Activated T-helper 2 cell treated with anti-CD3 and anti-CD28 coated beads, Interferon-gamma antibody, Interleukin-2, Interleukin-4, amounts not matched to agents 10 μg/mL and 5 μg/mL and 100 μg/mL, durations not matched to agents 14 hours and 24 hours and 36 hours (primary cell): Measurements from ENCODE around the gene ADGRG1. TPM values are rescaled to one million over a fixed set of nuclear protein-coding genes. Genes with fewer than 3 reads are reported as not detected.

ENCODE experiments used
- DNase-seq: peaks from one replicate; pipeline ENCODE4 v3.0.0; 2021; ENCODE audit warnings: low spot score
- H3K27ac Mint-ChIP-seq: one replicate; pipeline ENCODE4 v1.8.0; 2021; ENCODE audit warnings: mixed read lengths
- H3K27me3 Mint-ChIP-seq: one replicate; pipeline ENCODE4 v1.8.0; 2021; ENCODE audit warnings: low read depth, mixed read lengths
- H3K36me3 Mint-ChIP-seq: one replicate; pipeline ENCODE4 v1.8.0; 2021; ENCODE audit warnings: low read depth, mixed read lengths
- H3K4me1 Mint-ChIP-seq: one replicate; pipeline ENCODE4 v1.8.0; 2021; ENCODE audit warnings: low read depth, mixed read lengths
- H3K4me3 Mint-ChIP-seq: one replicate; pipeline ENCODE4 v1.8.0; 2021; ENCODE audit warnings: low read depth, mild to moderate bottlenecking, moderate library complexity, mixed read lengths
- H3K9me3 Mint-ChIP-seq: one replicate; pipeline ENCODE4 v1.8.0; 2021; ENCODE audit warnings: mixed read lengths
- intact Hi-C: fragments of 100-400 bp; cut with micrococcal nuclease; formaldehyde crosslinking; loops from one replicate; pipeline ENCODE4 v1.15.1; 2023
- total RNA-seq: library from RNA; stranded (reverse); gene quantifications from 2 replicates; pipeline ENCODE4 v1.2.3, GENCODE V29; 2022

The ADGRG1 gene
- total RNA-seq, 1 donor from 2014 or later = 1.8 TPM

DNA sequence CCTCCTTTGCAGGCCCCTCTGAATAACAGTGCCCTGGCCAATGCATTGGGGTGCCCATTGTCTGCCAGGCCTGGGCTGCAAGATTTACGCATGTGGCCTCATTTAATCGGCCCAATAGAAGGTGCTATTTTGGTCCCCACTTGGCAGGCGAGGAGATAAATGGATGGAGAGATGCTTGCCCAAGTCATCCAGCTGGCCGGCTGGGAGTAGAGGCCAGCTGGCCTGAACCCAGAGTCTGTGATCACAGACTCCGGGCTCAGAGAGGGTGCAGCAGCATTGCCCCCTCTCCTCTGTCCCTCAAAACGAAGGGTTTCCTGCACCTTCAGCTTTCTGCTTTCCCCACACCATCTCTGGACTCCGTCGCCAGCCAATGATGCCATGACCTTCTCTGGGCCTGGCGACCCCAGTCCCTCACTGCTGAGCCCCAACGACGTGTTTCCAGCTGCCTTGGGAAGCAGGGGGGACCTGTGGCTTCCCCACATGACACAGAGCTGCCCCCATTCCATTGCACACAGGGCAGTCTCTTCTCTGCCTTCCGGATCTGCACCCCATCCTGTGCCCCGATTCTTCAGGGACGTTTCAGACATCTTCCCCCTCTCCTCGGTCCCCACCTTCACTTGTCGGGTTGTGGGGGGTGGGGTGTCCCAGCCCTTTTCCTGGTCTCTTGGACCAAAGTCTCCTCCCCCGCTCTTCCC is 3.5 kb upstream of the ADGRG1 start:
- intact Hi-C loops = loop anchor here (5.0 kb wide), 1 partner anchor 33 kb away; no protein-coding TSS in a partner anchor
- H3K27ac Mint-ChIP-seq = no peak overlapping the region
- H3K4me3 Mint-ChIP-seq = no peak overlapping the region

DNA sequence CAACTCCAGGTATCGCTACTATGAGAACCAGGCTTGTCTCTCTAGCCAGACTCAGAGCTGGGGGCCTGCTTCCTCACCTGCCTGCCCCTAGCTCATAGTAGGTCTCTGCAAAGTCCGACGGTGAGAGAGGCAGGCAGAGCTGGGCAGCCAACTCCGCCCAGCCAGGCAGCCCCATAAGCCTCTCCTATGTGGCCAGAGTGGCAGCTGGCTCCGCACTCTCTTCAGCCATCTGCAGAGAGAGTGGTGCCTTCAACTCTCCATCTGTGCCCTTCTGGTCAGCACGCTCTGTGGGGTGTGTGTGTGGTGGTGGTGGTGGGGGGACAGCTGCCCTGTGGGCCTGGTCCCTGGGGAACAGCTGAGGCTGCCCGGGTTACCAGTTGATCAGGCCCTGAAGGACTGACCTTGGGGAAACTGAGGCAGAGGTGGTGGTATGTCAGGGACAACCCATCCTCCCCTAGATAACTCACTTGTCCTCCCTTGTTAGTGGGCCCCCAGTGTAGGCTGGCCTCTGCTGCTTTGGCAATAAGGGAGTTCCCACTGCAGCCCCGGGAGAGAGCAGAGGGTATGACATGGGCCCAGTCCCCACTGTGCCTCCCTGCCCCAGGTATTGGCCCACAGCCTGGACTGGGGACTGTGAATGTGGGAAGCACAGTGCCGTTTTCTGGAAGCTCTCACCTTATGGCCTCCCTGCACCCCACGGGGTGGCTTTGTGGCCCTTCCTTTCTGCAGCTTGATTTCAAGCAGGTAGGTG is 1.8 kb upstream of the ADGRG1 start:
- no peak for DNase-seq
- Mint-ChIP-seq H3K27me3 (peaks cover 30% of the 10 kb centered on the region), H3K36me3 (no peaks in the 10 kb centered on the region), H3K4me1 (peaks cover 12% of the 10 kb centered on the region), H3K4me3 (no peak overlapping the region), H3K27ac (no peak overlapping the region), H3K9me3 (no peaks in the 10 kb centered on the region)
- intact Hi-C loops = loop anchor here (5.0 kb wide), 1 partner anchor 34 kb away; no protein-coding TSS in a partner anchor

More for the DNA sequence above, 3.5 kb upstream of the ADGRG1 start:
- Mint-ChIP-seq H3K27me3 (peaks cover 23% of the 10 kb centered on the region), H3K9me3 (no peaks in the 10 kb centered on the region), H3K4me1 (peaks cover 10% of the 10 kb centered on the region), H3K36me3 (no peaks in the 10 kb centered on the region)
- DNase-seq = no peak

DNA sequence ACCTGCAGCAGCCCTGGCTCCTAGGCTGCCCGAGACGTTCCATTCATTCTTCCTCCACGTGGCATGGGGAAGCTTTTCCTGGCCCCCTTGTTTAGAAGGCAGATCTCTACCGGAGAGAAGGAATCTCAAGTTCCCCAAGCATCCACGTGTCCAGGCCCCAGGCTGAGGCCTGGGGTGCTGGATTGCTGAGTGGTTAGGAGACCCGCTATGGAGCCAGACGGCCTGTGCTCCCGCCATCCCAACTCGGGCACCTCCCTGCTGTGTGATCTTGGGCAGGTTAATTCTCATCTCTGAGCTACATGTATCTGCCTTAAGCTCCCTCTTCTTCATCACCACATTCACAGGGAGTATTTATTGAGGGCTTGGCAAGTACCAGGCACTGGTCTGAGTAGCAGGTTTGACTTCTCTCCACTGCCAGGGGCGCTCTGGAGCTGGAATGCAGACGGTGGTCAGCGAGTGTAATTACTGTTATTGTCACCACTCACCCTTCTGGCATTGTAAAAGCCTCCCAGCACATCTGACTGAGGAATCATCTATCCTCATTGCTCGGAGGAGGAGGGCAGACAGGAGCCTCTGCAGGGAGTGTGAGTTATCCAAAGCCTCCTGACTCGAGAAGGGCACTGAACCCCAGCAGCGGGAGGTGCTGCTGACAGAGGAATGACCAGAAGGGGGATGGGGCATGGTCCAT is 1.1 kb upstream of the ADGRG1 start:
- H3K4me3 Mint-ChIP-seq = no peak overlapping the region
- H3K27ac Mint-ChIP-seq = no peak overlapping the region
- intact Hi-C loops = loop anchor here (5.0 kb wide), 1 partner anchor 35 kb away; no protein-coding TSS in a partner anchor
- H3K36me3 Mint-ChIP-seq = no peaks in the 10 kb centered on the region
- no peaks in the 10 kb centered on the region for H3K9me3 Mint-ChIP-seq
- H3K4me1 Mint-ChIP-seq = peaks cover 12% of the 10 kb centered on the region
- DNase-seq = no peak
- peaks cover 30% of the 10 kb centered on the region for H3K27me3 Mint-ChIP-seq

DNA sequence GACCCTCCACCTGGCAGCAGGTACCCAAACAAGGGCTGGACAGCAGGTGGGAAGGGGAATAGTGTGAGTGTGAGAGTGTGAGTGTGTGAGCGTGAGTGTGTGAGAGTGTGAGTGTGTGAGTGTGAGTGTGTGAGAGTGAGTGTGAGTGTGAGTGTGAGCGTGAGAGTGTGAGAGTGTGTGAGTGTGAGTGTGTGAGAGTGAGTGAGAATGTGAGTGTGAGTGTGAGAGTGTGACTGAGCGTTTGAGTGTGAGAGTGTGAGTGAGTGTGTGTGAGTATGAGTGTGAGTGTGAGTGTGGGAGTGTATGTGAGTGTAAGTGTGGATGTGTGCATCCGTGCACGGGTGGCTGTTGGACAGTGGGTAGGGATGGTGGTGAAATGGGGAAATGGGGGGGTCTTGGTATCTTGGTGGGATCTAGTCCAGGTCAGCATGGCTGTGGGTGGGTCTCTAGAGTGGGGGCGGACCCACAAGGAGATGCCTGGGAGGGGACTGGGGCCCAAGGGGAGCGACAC is 408 bp downstream of the ADGRG1 start:
- Mint-ChIP-seq H3K27me3 (peaks cover 30% of the 10 kb centered on the region), H3K4me1 (peaks cover 12% of the 10 kb centered on the region), H3K36me3 (no peaks in the 10 kb centered on the region), H3K4me3 (peak overlapping the region; percentile 62), H3K27ac (peak overlapping the region; percentile 68), H3K9me3 (no peaks in the 10 kb centered on the region)
- intact Hi-C loops = loop anchor here (1.0 to 5.0 kb wide), 2 partner anchors 27 to 37 kb away; no protein-coding TSS in a partner anchor
- no peak for DNase-seq

DNA sequence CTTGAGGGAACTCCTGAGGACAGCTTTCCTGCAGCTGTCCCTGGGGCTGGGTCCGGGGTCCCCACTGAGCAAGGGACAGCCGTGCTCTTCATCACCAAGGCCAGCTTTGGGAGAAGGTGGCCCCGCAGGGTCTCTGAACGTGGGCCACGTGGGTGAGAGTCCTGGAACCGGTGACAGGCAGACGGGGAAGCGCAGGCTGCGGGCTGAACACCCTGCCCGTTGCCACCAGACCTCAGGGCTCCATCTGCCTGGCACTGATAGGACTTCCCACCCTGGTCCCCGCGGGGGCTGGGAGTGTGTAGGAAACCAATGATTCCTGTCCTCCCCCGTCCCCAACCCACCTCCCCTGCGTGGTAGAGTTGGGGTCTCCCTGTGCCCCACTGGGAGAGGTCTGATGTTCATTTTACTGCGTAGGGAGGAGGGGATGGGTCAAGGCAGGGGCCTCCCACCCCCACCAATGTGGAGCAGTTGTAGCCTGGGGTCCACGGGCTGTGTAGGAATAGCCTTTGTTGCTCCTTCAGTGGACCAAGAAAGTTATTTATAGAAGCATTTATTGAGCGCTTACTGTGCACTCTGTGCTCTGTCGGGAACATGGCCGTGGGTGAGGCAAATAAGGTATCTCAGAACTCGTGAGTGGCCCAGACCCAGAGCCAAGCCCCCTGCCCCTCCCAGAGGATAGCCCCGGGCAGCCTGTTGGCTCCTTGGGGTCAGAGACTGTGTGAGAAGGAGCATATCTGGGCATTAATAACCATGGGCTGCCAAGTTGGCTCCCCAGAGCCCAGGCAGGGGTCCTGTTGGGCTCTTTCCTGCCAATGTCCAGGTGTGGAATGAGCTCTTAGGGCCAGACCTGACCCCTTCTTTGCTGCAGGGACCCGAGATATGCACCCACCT is 1.3 kb downstream of the ADGRG1 start:
- Mint-ChIP-seq H3K4me3 (no peak overlapping the region), H3K27me3 (peaks cover 30% of the 10 kb centered on the region), H3K36me3 (no peaks in the 10 kb centered on the region), H3K9me3 (no peaks in the 10 kb centered on the region), H3K27ac (no peak overlapping the region), H3K4me1 (peaks cover 12% of the 10 kb centered on the region)
- intact Hi-C loops = loop anchor here (5.0 kb wide), 1 partner anchor 37 kb away; no protein-coding TSS in a partner anchor
- DNase-seq = no peak

DNA sequence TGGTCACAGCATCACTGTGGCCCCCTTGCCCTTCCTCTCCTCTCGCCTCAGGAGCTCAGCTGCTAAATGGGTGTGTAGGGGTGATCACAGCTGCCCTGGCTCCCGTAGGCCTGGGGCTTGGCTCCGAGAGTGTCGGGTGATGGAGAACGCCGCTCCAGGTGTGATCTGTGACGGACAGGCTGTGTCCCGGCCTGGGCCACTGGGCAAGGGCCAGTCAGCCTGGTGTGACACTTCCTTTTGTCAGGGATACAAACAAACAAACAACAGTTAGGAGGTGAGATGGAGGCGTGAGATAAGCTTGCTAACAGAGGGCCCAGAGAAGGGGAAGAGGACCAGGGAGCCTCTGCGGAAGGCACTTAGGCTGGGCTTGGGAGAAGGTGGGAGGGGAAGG is 2.0 kb downstream of the ADGRG1 start:
- intact Hi-C loops = no loop called here
- Mint-ChIP-seq H3K36me3 (no peaks in the 10 kb centered on the region), H3K27me3 (peaks cover 27% of the 10 kb centered on the region), H3K4me3 (no peak overlapping the region), H3K27ac (peak overlapping the region; percentile 1), H3K4me1 (peaks cover 12% of the 10 kb centered on the region), H3K9me3 (no peaks in the 10 kb centered on the region)
- no peak for DNase-seq

DNA sequence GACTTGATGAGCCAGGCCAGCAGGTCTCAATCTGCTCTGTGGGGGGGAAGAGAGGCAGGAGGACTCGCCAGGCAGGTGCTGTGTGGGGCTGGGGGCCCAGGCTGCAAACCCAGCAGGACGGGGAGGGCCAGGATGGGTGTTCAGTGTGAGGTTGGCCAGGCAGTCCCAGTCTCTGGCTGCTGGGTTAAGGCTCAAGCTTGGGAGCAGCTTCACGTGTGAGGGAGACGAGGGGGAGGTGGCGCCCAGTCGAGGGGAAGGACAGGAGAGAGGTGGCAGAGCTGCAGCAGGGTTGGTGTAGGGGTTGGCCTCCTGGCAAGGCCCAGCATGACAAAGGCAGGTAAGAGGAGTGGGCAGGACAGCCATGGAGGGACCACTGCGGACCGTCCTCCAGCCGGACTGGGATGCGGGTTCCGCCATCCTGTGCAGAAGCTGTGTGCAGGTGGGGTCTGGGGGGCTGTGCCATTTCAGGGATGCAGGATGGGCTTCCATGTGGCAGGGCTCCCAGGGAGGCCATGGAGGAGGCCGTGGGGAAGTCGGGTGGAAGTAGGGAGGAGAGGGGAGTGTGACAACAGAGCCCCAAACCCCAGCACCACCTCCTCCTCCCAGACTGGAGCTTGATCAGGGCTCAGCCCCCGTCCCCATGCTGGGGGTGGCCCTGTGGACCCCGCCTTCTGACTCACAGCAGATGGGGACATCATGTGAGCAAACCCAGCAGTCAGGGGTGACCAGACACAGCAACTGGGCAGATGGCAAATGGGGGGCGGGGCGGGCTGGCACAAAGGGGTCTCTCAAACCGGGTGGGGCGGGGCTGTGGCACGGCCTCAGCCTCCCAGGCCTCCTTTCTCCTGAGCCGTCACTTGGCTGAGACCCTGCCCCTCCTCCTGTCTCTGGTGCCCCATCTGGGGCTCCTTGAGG is 2.8 kb downstream of the ADGRG1 start:
- intact Hi-C loops = no loop called here
- Mint-ChIP-seq H3K9me3 (no peaks in the 10 kb centered on the region), H3K27me3 (peaks cover 22% of the 10 kb centered on the region), H3K27ac (no peak overlapping the region), H3K4me3 (no peak overlapping the region), H3K4me1 (peaks cover 12% of the 10 kb centered on the region), H3K36me3 (no peaks in the 10 kb centered on the region)
- no peak for DNase-seq

DNA sequence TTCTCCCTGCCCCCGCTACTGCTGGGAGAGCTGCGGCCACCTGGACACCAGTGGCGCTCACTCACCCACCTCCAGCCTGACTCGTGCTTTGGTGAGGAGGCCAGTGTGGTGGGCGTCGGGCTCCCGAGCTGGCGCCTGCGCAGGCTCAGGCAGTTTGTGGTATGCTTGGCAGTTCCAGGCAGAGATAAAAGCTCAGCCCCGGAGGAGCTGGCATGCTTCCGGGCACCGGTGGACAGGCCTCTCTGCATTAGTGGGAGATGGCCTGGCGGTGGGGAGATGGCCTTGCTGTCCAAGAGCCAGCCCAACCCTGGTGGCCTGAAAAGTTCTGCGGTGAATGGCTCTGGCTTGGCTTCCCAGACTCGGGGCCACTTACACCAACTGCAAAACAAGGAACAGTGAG is 4.1 kb downstream of the ADGRG1 start:
- Mint-ChIP-seq H3K36me3 (no peaks in the 10 kb centered on the region), H3K4me3 (no peak overlapping the region), H3K27ac (no peak overlapping the region), H3K4me1 (peaks cover 12% of the 10 kb centered on the region), H3K9me3 (no peaks in the 10 kb centered on the region), H3K27me3 (peaks cover 28% of the 10 kb centered on the region)
- no peak for DNase-seq
- intact Hi-C loops = no loop called here

DNA sequence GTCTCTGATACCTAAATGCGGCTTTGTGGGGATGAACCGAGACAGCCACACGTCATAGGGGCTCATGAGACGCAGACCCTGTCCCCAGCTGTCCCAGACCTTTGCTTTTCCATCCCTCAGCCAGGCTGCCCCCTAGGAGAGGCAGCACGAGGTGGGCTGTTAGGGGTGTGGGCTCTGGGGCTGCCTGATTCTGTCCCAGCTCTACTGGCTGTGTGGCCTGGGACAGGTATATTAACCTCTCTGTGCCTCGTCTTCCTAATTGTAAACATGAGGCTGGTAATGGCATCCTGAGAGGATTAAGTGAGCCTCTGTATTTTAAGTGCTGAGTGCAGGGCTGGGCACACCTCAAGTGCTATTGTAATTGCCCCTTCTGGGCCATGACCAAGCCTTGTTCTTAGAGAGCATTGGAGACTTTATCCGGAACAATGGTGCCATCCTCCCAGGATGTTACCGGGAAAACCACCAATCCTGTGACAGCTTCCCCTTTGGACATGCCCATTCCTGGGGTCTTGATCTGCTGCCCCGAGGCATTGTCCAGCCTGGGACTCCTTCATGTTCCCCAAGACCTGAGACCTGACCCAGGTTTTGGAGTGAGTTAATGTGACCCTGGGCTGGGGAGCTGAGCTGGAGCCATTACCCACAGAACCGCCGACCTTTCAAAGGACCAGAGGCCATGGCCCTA is 5.1 kb downstream of the ADGRG1 start:
- intact Hi-C loops = no loop called here

DNA sequence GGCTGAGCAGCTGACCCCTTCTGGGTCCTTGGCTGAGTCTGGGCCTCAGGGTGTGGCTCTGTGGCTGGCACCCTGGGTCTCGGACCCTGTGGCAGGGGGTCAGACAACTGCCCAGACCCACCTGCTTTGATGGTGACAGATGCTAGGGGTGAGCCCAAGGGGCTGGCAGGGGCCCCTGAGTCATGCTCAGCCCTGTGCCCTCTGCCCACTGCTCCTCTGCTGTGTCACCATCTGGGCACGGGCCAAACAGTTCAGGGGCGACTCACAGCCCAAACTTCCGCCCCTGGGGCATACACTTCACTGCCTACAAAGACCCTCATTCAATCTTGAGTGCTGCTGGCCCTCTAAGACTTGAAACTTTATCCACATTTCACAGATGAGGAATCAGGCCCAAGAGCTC is 5.7 kb downstream of the ADGRG1 start:
- H3K27ac Mint-ChIP-seq = no peak overlapping the region
- no peak for DNase-seq
- H3K4me3 Mint-ChIP-seq = no peak overlapping the region
- no peaks in the 10 kb centered on the region for H3K36me3 Mint-ChIP-seq
- H3K27me3 Mint-ChIP-seq = peaks cover 25% of the 10 kb centered on the region
- intact Hi-C loops = no loop called here
- H3K4me1 Mint-ChIP-seq = peaks cover 2% of the 10 kb centered on the region
- no peaks in the 10 kb centered on the region for H3K9me3 Mint-ChIP-seq

More for the DNA sequence above, 5.1 kb downstream of the ADGRG1 start:
- no peaks in the 10 kb centered on the region for H3K9me3 Mint-ChIP-seq
- peaks cover 9% of the 10 kb centered on the region for H3K4me1 Mint-ChIP-seq
- no peak overlapping the region for H3K4me3 Mint-ChIP-seq
- no peaks in the 10 kb centered on the region for H3K36me3 Mint-ChIP-seq
- no peak overlapping the region for H3K27ac Mint-ChIP-seq
- no peak for DNase-seq
- H3K27me3 Mint-ChIP-seq = peaks cover 32% of the 10 kb centered on the region
